LNCAP (cell line): Measurements from ENCODE around the gene QRFP.

ENCODE experiments used
- TF ChIP-seq, protein P1 (sequence below): fragments of 450-650 bp; IDR thresholded peaks from 2 replicates; pipeline ENCODE4 v1.5.1; 2017; ENCODE audit warnings: mild to moderate bottlenecking

QRFP gene

DNA sequence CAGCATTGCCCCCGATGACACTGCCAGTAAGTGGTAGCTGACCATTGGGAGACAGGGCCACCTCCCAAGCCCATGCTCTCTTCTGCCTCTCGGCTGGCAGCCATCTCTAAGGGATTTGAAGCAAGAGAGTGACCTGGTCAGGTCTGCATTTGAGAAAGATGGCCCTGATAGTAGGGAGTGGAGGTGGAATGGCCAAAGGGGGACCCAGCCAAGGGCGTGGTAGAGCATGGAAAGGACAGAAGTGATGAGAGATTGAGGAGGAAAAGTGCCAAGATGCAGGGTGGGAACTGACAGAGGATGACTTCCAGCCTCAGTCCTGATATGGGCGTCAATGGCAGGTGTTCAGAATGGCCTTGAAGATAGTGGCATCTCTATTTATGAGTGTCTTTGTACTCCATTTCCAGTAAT, 52.6 kb downstream of the QRFP start:
- TF ChIP-seq, protein P1, sequence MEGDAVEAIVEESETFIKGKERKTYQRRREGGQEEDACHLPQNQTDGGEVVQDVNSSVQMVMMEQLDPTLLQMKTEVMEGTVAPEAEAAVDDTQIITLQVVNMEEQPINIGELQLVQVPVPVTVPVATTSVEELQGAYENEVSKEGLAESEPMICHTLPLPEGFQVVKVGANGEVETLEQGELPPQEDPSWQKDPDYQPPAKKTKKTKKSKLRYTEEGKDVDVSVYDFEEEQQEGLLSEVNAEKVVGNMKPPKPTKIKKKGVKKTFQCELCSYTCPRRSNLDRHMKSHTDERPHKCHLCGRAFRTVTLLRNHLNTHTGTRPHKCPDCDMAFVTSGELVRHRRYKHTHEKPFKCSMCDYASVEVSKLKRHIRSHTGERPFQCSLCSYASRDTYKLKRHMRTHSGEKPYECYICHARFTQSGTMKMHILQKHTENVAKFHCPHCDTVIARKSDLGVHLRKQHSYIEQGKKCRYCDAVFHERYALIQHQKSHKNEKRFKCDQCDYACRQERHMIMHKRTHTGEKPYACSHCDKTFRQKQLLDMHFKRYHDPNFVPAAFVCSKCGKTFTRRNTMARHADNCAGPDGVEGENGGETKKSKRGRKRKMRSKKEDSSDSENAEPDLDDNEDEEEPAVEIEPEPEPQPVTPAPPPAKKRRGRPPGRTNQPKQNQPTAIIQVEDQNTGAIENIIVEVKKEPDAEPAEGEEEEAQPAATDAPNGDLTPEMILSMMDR: no peak

DNA sequence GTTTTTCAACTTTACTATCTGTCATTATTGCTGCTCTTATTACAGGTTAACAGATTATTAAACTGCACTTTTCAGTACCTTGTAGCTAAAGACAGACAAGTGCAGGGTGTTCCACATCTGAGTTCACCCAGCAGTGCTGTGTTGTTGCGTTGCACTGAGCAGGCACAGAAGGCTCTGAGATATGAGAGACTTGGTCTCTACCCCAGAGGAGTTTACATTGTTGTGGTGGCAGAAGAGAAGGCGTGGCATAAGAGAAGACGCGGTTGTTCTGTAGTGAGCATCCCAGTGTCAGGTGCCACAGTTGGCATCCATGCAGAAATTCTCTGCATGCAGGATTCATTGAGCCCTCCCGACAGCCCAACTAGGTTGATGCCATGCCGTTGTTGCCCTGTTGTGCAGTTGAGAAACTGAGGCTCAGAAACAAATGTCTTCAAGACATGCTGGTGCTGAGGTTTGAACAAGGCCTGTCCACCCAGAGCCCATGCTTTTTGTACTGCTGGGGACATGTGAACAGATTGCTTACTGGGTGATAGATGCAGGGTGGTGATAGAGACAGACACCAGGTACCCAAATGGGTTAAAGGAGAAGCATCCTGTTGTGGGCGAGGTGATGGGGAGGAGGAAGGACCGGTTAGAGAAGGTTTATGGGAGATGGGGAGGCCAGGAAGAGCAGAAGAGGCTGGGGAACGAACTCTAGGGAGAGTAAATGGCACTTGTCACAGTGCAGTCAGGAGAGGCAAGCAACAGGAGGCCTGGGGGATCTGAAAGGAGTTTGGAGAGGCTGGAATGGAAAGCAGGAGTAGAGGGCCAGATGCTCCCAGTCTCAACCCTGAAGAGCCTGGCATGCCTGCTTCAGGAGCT, 53.3 kb downstream of the QRFP start:
- TF ChIP-seq, protein P1: no peak
